Panc1 (cell line): ENCODE data around the gene SCD5.

Experiments used
- POLR2AphosphoS5 ChIP-seq: IDR thresholded peaks from 2 replicates; pipeline ENCODE4 v1.6.1; 2012; ENCODE audit warnings: mild to moderate bottlenecking, low read depth, low read length, moderate library complexity
- SIN3A ChIP-seq: IDR thresholded peaks from 2 replicates; pipeline ENCODE4 v1.6.1; 2012; ENCODE audit warnings: low read depth, mild to moderate bottlenecking, low read length, moderate library complexity, borderline replicate concordance; ENCODE audit not compliant: insufficient read depth
- TCF7L2 ChIP-seq: IDR thresholded peaks from 2 replicates; pipeline ENCODE4 v1.6.1; 2011; ENCODE audit warnings: mild to moderate bottlenecking, low read depth, low read length, inconsistent platforms
- TF ChIP-seq, protein P1 (sequence below): fragments of 450-650 bp; IDR thresholded peaks from 2 replicates; pipeline ENCODE4 v1.5.1; 2017; ENCODE audit warnings: mild to moderate bottlenecking
- TF ChIP-seq, protein P2 (sequence below), 2 experiments: IDR thresholded peaks; 2 replicates each; pipeline ENCODE4 v1.6.1; 2011 to 2012; ENCODE audit warnings: low read depth in 2 of 2, control low read depth in 1 of 2, low read length in 1 of 2, mild to moderate bottlenecking in 1 of 2, moderate library complexity in 1 of 2; ENCODE audit not compliant: insufficient read depth in 1 of 2

DNA sequence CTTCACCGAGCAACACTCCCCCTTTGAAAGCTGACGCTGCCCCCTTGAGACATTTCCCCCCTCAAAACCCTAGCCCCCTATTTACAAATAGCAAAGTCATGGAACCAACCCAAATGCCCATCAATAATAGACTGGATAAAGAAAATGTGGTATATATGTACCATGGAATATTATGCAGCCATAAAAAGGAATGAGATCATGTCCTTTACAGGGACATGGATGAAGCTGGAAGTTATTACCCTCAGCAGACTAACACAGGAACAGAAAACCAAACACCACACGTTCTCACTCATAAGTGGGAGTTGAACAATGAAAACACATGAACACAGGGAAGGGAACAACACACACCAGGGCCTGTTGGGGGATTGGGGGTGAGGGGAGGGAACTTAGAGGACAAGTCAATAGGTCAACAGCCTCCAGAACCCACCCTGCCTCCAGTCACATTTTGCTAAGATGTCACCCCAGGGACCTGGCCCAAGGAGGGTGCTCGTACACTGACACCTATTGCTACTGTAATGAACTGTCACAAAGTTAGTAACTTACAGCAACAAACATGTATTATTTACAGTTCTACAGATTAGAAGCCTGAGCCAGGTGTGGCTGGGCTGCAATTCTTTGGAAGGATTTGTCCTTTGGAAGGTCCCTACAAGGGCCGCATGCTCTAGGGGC is 20.6 kb downstream of the SCD5 start:
- TF ChIP-seq POLR2AphosphoS5 (no peak), TCF7L2 (no peak), SIN3A (no peak)
- TF ChIP-seq, protein P1, sequence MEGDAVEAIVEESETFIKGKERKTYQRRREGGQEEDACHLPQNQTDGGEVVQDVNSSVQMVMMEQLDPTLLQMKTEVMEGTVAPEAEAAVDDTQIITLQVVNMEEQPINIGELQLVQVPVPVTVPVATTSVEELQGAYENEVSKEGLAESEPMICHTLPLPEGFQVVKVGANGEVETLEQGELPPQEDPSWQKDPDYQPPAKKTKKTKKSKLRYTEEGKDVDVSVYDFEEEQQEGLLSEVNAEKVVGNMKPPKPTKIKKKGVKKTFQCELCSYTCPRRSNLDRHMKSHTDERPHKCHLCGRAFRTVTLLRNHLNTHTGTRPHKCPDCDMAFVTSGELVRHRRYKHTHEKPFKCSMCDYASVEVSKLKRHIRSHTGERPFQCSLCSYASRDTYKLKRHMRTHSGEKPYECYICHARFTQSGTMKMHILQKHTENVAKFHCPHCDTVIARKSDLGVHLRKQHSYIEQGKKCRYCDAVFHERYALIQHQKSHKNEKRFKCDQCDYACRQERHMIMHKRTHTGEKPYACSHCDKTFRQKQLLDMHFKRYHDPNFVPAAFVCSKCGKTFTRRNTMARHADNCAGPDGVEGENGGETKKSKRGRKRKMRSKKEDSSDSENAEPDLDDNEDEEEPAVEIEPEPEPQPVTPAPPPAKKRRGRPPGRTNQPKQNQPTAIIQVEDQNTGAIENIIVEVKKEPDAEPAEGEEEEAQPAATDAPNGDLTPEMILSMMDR, result no peak
- TF ChIP-seq, protein P2, sequence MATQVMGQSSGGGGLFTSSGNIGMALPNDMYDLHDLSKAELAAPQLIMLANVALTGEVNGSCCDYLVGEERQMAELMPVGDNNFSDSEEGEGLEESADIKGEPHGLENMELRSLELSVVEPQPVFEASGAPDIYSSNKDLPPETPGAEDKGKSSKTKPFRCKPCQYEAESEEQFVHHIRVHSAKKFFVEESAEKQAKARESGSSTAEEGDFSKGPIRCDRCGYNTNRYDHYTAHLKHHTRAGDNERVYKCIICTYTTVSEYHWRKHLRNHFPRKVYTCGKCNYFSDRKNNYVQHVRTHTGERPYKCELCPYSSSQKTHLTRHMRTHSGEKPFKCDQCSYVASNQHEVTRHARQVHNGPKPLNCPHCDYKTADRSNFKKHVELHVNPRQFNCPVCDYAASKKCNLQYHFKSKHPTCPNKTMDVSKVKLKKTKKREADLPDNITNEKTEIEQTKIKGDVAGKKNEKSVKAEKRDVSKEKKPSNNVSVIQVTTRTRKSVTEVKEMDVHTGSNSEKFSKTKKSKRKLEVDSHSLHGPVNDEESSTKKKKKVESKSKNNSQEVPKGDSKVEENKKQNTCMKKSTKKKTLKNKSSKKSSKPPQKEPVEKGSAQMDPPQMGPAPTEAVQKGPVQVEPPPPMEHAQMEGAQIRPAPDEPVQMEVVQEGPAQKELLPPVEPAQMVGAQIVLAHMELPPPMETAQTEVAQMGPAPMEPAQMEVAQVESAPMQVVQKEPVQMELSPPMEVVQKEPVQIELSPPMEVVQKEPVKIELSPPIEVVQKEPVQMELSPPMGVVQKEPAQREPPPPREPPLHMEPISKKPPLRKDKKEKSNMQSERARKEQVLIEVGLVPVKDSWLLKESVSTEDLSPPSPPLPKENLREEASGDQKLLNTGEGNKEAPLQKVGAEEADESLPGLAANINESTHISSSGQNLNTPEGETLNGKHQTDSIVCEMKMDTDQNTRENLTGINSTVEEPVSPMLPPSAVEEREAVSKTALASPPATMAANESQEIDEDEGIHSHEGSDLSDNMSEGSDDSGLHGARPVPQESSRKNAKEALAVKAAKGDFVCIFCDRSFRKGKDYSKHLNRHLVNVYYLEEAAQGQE (IDR thresholded peaks at IDR 0.05; ENCODE audit: insufficient read depth in 1 of 2, low read depth in 2 of 2, low read length in 1 of 2), result no peak
